ENCODE measurements around the gene CHEK1. TPM values are rescaled to one million over a fixed set of nuclear protein-coding genes. Genes with fewer than 3 reads are reported as not detected.

CHEK1 gene
- total and polyA plus RNA-seq, 2 of the 4 experiments (the other 2 are of a cell fraction): 16.0 to 22.6 TPM

GRCh38 chr11:125588505-125588904 lies 36.5 kb upstream of the CHEK1 start:
- Histone ChIP-seq H3K4ac (ENCODE audit: low read depth, low read length) (no peak overlapping the region), H3K9me3 (ENCODE audit: control insufficient read depth, insufficient read depth, low read length) (no peaks in the 10 kb centered on the region), H3K4me2 (ENCODE audit: low read depth, low read length) (no peak overlapping the region), H3K9ac (ENCODE audit: low read depth, low read length) (no peak overlapping the region), H3K27ac (ENCODE audit: insufficient read depth, low read length) (no peak overlapping the region), H2BK5ac (ENCODE audit: low read depth, low read length, poor library complexity, severe bottlenecking) (no peak overlapping the region), H2AFZ (replicated peaks; ENCODE audit: low read length, poor library complexity) (no peak overlapping the region), H3K4me1 (ENCODE audit: control insufficient read depth, insufficient read depth, low read length) (0 out of 2 replicates have a peak, but pooled peaks cover 2% of the 10 kb centered on the region), H2AK5ac (ENCODE audit: low read depth, low read length) (no peak overlapping the region), H2BK120ac (ENCODE audit: low read depth, low read length) (no peak overlapping the region), H4K20me1 (ENCODE audit: insufficient read depth, low read length) (no peaks in the 10 kb centered on the region), H3K36me3 (ENCODE audit: control insufficient read depth, insufficient read depth, low read length) (peaks cover 4% of the 10 kb centered on the region), H2BK20ac (ENCODE audit: low read depth, low read length) (no peak overlapping the region), H4K91ac (ENCODE audit: insufficient read depth, low read depth, low read length) (no peak overlapping the region), H2AK9ac (replicated peaks; ENCODE audit: low read depth, low read length, poor library complexity) (no peak overlapping the region), H3K27me3 (ENCODE audit: control insufficient read depth, insufficient read depth, low read length) (no peaks in the 10 kb centered on the region), H3K4me3 (ENCODE audit: insufficient read depth, low read depth, low read length) (no peak overlapping the region), H3K56ac (ENCODE audit: extremely low read depth, insufficient read depth, low read length) (no peak overlapping the region), H3K9me1 (ENCODE audit: insufficient read depth, low read length) (peaks cover 3% of the 10 kb centered on the region; the same call in 1 of the 2 replicates), H4K5ac (ENCODE audit: low read depth, low read length) (no peak overlapping the region), H3K14ac (replicated peaks; ENCODE audit: low read depth, low read length) (no peak overlapping the region), H3K18ac (ENCODE audit: low read depth, low read length) (no peak overlapping the region), H3K79me1 (ENCODE audit: low read depth in 1 of 2, low read length in 2 of 2) (peaks cover 0 to 14% of the 10 kb centered on the region in 2 experiments; a peak in 3 of 4 replicates), H3K23ac (ENCODE audit: low read depth, low read length) (no peak overlapping the region), H2BK15ac (ENCODE audit: low read depth, low read length) (no peak overlapping the region), H4K8ac (ENCODE audit: low read depth in 2 of 2, low read length in 2 of 2) (no peak overlapping the region)
- TF ChIP-seq MAZ (IDR thresholded peaks at IDR 0.05; ENCODE audit: borderline replicate concordance, low read depth, low read length) (no peak), NFE2L2 (IDR thresholded peaks at IDR 0.05; ENCODE audit: low read depth, low read length) (no peak)
- in situ Hi-C loops (cut with MboI; ENCODE audit: low sequenced_read_pairs): loop anchor here (25.0 kb wide), 1 partner anchor 951 kb away; no protein-coding TSS in a partner anchor
- ATAC-seq (ENCODE audit: low read depth): no peak
- ChIA-PET CTCF (no interaction called here), POLR2A (ENCODE audit: unreplicated experiment) (no interaction called here)
- whole genome bisulfite sequencing, 2 experiments (ENCODE audit: extremely low coverage in 2 of 2, insufficient read length in 1 of 2): no CpG with 5 or more reads among the region's 3 CpGs
- DNase-seq: peak; percentile 23
- intact Hi-C loops (cut with micrococcal nuclease): no loop called here
- BruUV-seq (replicated peaks): no TSS peak
- dilution Hi-C loops (cut with HindIII; ENCODE audit: low sequenced_read_pairs, unreplicated experiment): no loop called here

All from IMR-90 (cell line).